Keratinocyte (primary cell): ENCODE measurements around the gene GALP. TPM values are rescaled to one million over a fixed set of nuclear protein-coding genes. Genes with fewer than 3 reads are reported as not detected.

Experiments
- DNase-seq: peaks from one replicate; pipeline ENCODE4 v3.0.0-alpha.2; 2011; ENCODE audit warnings: low read depth, missing footprints, low spot score
- FAIRE-seq: peaks from 2 replicates; lab custom pipeline; 2011; peaks lifted over from hg19 to GRCh38; lab: Jason Lieb, UNC
- H2AFZ ChIP-seq: 2 replicates; pipeline ENCODE4 v1.6.0; 2012; ENCODE audit warnings: low read length, control low read depth, inconsistent platforms; ENCODE audit not compliant: control insufficient read depth
- H3K27ac ChIP-seq: 2 replicates; pipeline ENCODE4 v1.5.1; 2011; ENCODE audit warnings: low read length; ENCODE audit not compliant: control insufficient read depth, insufficient read depth
- H3K27me3 ChIP-seq: 3 replicates; pipeline ENCODE4 v1.6.0; 2011; ENCODE audit warnings: low read length; ENCODE audit not compliant: control insufficient read depth, insufficient read depth; ENCODE audit errors: extremely low read depth
- H3K36me3 ChIP-seq, 2 experiments: 2 replicates in 1 of 2; 3 replicates in 1 of 2; pipeline ENCODE4 v1.5.1; 2011; ENCODE audit warnings: low read length in 2 of 2, mild to moderate bottlenecking in 1 of 2; ENCODE audit not compliant: control insufficient read depth in 2 of 2, insufficient read depth in 2 of 2; ENCODE audit errors: extremely low read depth in 1 of 2
- H3K4me1 ChIP-seq: 3 replicates; pipeline ENCODE4 v1.5.1; 2011; ENCODE audit warnings: low read length; ENCODE audit not compliant: control insufficient read depth, insufficient read depth; ENCODE audit errors: extremely low read depth
- H3K4me2 ChIP-seq: 3 replicates; pipeline ENCODE4 v1.6.0; 2011; ENCODE audit warnings: low read depth, low read length; ENCODE audit not compliant: control insufficient read depth, insufficient read depth; ENCODE audit errors: extremely low read depth
- H3K4me3 ChIP-seq, 3 experiments: fragments of 200-600 bp in 1 of 3; sonication (generic) in 1 of 3; 2 replicates in 2 of 3; 3 replicates in 1 of 3; pipeline ENCODE4 v1.5.1; 2011 to 2016; ENCODE audit warnings: low read length in 3 of 3, mild to moderate bottlenecking in 3 of 3, control low read depth in 2 of 3, inconsistent platforms in 1 of 3, low read depth in 1 of 3, mixed read lengths in 1 of 3, mixed run types in 1 of 3, moderate library complexity in 1 of 3; ENCODE audit not compliant: control insufficient read depth in 2 of 3, insufficient read depth in 2 of 3; ENCODE audit errors: extremely low read depth in 1 of 3
- H3K79me2 ChIP-seq: 2 replicates; pipeline ENCODE4 v1.6.0; 2012; ENCODE audit warnings: low read length; ENCODE audit not compliant: control insufficient read depth, insufficient read depth
- H3K9ac ChIP-seq: 3 replicates; pipeline ENCODE4 v1.6.0; 2011; ENCODE audit warnings: low read length; ENCODE audit not compliant: control insufficient read depth, insufficient read depth; ENCODE audit errors: extremely low read depth
- H3K9me1 ChIP-seq: 3 replicates; pipeline ENCODE4 v1.6.0; 2011; ENCODE audit warnings: low read length; ENCODE audit not compliant: control insufficient read depth, insufficient read depth; ENCODE audit errors: extremely low read depth
- H3K9me3 ChIP-seq: 2 replicates; pipeline ENCODE4 v1.5.1; 2012; ENCODE audit warnings: low read depth, low read length; ENCODE audit not compliant: control insufficient read depth
- H4K20me1 ChIP-seq: 3 replicates; pipeline ENCODE4 v1.6.0; 2011; ENCODE audit warnings: low read length; ENCODE audit not compliant: control insufficient read depth, insufficient read depth; ENCODE audit errors: extremely low read depth
- EZH2 ChIP-seq: IDR thresholded peaks from one replicate; pipeline ENCODE4 v1.6.1; 2012; ENCODE audit warnings: inconsistent platforms, mild to moderate bottlenecking, low read length, moderate library complexity
- dilution Hi-C: fragments of 300-500 bp; cut with MboI; formaldehyde crosslinking; loops from one replicate; pipeline ENCODE4 v1.7.0; 2020; ENCODE audit warnings: low sequenced_read_pairs; ENCODE audit not compliant: extremely low pct_ligation_motif_present
- polyA plus RNA-seq, 5 experiments: library from polyadenylated mRNA; depleted of rRNA in 3 of 5; stranded (reverse) in 3 of 5; stranded (forward) in 1 of 5; unstranded in 1 of 5; fragments of >200 nt; gene quantifications; 1 replicate in 1 of 5; 2 replicates in 3 of 5; 3 replicates in 1 of 5; pipeline versions ENCODE4 v1.2.1 to v1.2.3, GENCODE V29; 2011 to 2012; ENCODE audit warnings: missing spikeins in 2 of 5, low read depth in 1 of 5, low replicate concordance in 1 of 5
- TF ChIP-seq, protein P1 (sequence below), 3 experiments: IDR thresholded peaks in 1 of 3; conservative IDR thresholded peaks in 1 of 3; optimal IDR thresholded peaks in 1 of 3; 2 replicates in 2 of 3; 3 replicates in 1 of 3; pipeline versions ENCODE3 to v1.5.1; 2011; ENCODE audit warnings: low read length in 3 of 3, mild to moderate bottlenecking in 3 of 3, moderate library complexity in 2 of 3, control low read depth in 1 of 3, inconsistent platforms in 1 of 3; ENCODE audit not compliant: insufficient read depth in 2 of 3; ENCODE audit errors: extremely low read depth in 1 of 3

GALP gene
- polyA plus RNA-seq, 1 donor (not counting 4 experiments of a cell fraction or from before 2014, with no cell fraction given) = not detected

- DNase-seq = no peak
- Histone ChIP-seq H3K9me1 (no peaks in the 10 kb centered on the region), H4K20me1 (no peaks in the 10 kb centered on the region), H3K4me3 (no peak overlapping the region), H3K4me1 (no peaks in the 10 kb centered on the region), H3K27ac (no peak overlapping the region), H3K9me3 (no peaks in the 10 kb centered on the region), H3K9ac (no peak overlapping the region), H3K27me3 (peaks cover 7% of the 10 kb centered on the region), H2AFZ (no peak overlapping the region), H3K79me2 (no peaks in the 10 kb centered on the region), H3K36me3 (no peaks in the 10 kb centered on the region), H3K4me2 (no peak overlapping the region)
- FAIRE-seq = no peak
- TF ChIP-seq, protein P1, sequence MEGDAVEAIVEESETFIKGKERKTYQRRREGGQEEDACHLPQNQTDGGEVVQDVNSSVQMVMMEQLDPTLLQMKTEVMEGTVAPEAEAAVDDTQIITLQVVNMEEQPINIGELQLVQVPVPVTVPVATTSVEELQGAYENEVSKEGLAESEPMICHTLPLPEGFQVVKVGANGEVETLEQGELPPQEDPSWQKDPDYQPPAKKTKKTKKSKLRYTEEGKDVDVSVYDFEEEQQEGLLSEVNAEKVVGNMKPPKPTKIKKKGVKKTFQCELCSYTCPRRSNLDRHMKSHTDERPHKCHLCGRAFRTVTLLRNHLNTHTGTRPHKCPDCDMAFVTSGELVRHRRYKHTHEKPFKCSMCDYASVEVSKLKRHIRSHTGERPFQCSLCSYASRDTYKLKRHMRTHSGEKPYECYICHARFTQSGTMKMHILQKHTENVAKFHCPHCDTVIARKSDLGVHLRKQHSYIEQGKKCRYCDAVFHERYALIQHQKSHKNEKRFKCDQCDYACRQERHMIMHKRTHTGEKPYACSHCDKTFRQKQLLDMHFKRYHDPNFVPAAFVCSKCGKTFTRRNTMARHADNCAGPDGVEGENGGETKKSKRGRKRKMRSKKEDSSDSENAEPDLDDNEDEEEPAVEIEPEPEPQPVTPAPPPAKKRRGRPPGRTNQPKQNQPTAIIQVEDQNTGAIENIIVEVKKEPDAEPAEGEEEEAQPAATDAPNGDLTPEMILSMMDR (optimal IDR thresholded peaks at IDR 0.05 in 1 of 3, IDR thresholded peaks at IDR 0.05 in 1 of 3, conservative IDR thresholded peaks at IDR 0.05 in 1 of 3; ENCODE audit: extremely low read depth in 1 of 3, insufficient read depth in 2 of 3, low read length in 3 of 3) = no peak
- TF ChIP-seq EZH2 = no peak
- dilution Hi-C loops = no loop called here
Measured at GRCh38 chr19:56176881-56177280, 1.1 kb downstream of the GALP start.

DNA sequence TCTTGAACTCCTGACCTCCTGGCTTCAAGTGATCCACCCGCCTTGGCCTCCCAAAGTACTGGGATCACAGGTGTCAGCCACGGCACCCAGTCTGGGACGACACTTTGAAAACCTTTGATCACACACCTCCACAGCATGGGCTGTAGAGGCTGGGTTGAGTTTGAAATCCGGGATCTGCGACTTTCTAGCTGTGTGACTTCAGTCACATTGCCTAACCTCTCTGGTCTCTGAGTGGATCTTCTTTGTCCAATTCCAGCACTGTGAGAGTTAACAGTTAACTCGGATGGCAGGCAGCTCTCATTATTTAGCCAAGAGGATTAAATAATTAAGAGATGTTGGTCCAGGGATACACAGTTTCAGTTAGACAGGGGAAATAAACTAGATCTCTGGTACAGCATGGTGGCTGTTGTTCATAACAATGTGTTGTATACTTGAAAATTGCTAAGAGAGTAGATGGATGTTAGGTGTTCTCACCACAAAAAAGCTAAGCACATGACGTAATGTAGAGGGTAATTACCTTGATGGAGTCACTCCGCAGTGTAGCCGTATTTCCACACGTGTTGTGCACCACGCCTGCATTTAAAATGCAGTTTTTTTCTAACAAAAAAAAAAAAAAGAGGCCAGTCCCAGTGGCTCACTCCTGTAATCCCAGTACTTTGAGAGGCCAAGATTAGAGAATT lies 1.9 kb downstream of the GALP start:
- Histone ChIP-seq H4K20me1 (no peaks in the 10 kb centered on the region), H3K27ac (no peak overlapping the region), H3K4me3 (no peak overlapping the region), H2AFZ (no peak overlapping the region), H3K9me1 (no peaks in the 10 kb centered on the region), H3K9me3 (no peaks in the 10 kb centered on the region), H3K27me3 (peaks cover 7% of the 10 kb centered on the region), H3K4me1 (no peaks in the 10 kb centered on the region), H3K9ac (no peak overlapping the region), H3K79me2 (no peaks in the 10 kb centered on the region), H3K36me3 (no peaks in the 10 kb centered on the region), H3K4me2 (no peak overlapping the region)
- no peak for FAIRE-seq
- DNase-seq = no peak
- dilution Hi-C loops = no loop called here
- no peak for TF ChIP-seq EZH2
- TF ChIP-seq, protein P1 (optimal IDR thresholded peaks at IDR 0.05 in 1 of 3, IDR thresholded peaks at IDR 0.05 in 1 of 3, conservative IDR thresholded peaks at IDR 0.05 in 1 of 3; ENCODE audit: extremely low read depth in 1 of 3, insufficient read depth in 2 of 3, low read length in 3 of 3) = no peak
